Activated CD8-positive, alpha-beta memory T cell treated with anti-CD3 and anti-CD28 coated beads for 4 hours (primary cell): Measurements from ENCODE around the gene KRTAP16-1.
A peak's percentile ranks its signal among the peaks of the same experiment; 100 is the strongest.
"Not testable (repeated sequence)": the region's sequence is repeated elsewhere in the genome, so short reads cannot be mapped to it uniquely, and the experiment has no call there.

Source experiments
- DNase-seq, 2 donors: peaks; one replicate each; pipeline ENCODE4 v3.0.0-alpha.2; 2020; ENCODE audit warnings: low read depth in 2 of 2

KRTAP16-1 gene

GRCh38 chr17:41308918-41309359 is at the start of gene KRTAP16-1:
TSS of gene KRTAP16-1 (minus strand) at chr17:41309309. CDS start at chr17:41309253, 56 bp downstream.
- DNase-seq = peak; percentile 4 to 12

GRCh38 chr17:41354536-41354935 is 45.4 kb upstream of the KRTAP16-1 start:
- DNase-seq = no peak

- DNase-seq = no peak
These were observed 43.7 kb upstream of the KRTAP16-1 start for GRCh38 chr17:41352597-41353366.

GRCh38 chr17:41351177-41351576 is 42.1 kb upstream of the KRTAP16-1 start:
- DNase-seq = no peak

- DNase-seq = not testable (repeated sequence)
These were observed 41.3 kb upstream of the KRTAP16-1 start, which contains the start of gene KRT33A for GRCh38 chr17:41350381-41350878. TSS of gene KRT33A (minus strand) at chr17:41350828. CDS start at chr17:41350767, 61 bp downstream.

- no peak for DNase-seq
These were observed 39.0 kb upstream of the KRTAP16-1 start for GRCh38 chr17:41347869-41348760.

- not testable (repeated sequence) for DNase-seq
These were observed 37.3 kb upstream of the KRTAP16-1 start for GRCh38 chr17:41346421-41346820.

- no peak for DNase-seq
These were observed 36.9 kb upstream of the KRTAP16-1 start for GRCh38 chr17:41345992-41346391.

- no peak for DNase-seq
These were observed 33.9 kb upstream of the KRTAP16-1 start for GRCh38 chr17:41343029-41343428.

GRCh38 chr17:41340934-41341861 is 32.1 kb upstream of the KRTAP16-1 start:
- DNase-seq = no peak

- no peak for DNase-seq
These were observed 31.4 kb upstream of the KRTAP16-1 start for GRCh38 chr17:41340494-41340893.

- DNase-seq = no peak
These were observed 30.6 kb upstream of the KRTAP16-1 start for GRCh38 chr17:41339571-41340172.

GRCh38 chr17:41338961-41339485 is 29.9 kb upstream of the KRTAP16-1 start:
- DNase-seq = peak in 1 of 2 donors; percentile 10

GRCh38 chr17:41335747-41336146 is 26.6 kb upstream of the KRTAP16-1 start:
- no peak for DNase-seq

GRCh38 chr17:41334385-41335305 is 25.5 kb upstream of the KRTAP16-1 start:
- DNase-seq = no peak

GRCh38 chr17:41333836-41334235 is 24.7 kb upstream of the KRTAP16-1 start:
- no peak for DNase-seq

- DNase-seq = no peak
These were observed 24.0 kb upstream of the KRTAP16-1 start for GRCh38 chr17:41333098-41333497.

- no peak for DNase-seq
These were observed 23.1 kb upstream of the KRTAP16-1 start for GRCh38 chr17:41332239-41332638.

GRCh38 chr17:41331606-41332005 is 22.5 kb upstream of the KRTAP16-1 start:
- DNase-seq = no peak
